VCaP (cell line): ENCODE measurements around the gene MPPED1.

Source experiments
- H3K27ac ChIP-seq: fragments of 450-650 bp; 2 replicates; pipeline ENCODE4 v1.5.1; 2017
- CTCF ChIP-seq: fragments of 450-650 bp; conservative IDR thresholded peaks from 2 replicates; pipeline ENCODE4 v1.5.1; 2017; ENCODE audit warnings: mild to moderate bottlenecking, moderate library complexity

Gene MPPED1

GRCh38 chr22:43498856-43499253 is 87.0 kb downstream of the MPPED1 start:
- no peak for TF ChIP-seq CTCF

GRCh38 chr22:43500792-43501785 is 89.3 kb downstream of the MPPED1 start:
- H3K27ac ChIP-seq = no peak overlapping the region
- no peak for TF ChIP-seq CTCF

More at GRCh38 chr22:43498856-43499253, 87.0 kb downstream of the MPPED1 start:
- H3K27ac ChIP-seq = no peak overlapping the region

- TF ChIP-seq CTCF = no peak
- no peak overlapping the region for H3K27ac ChIP-seq
Observed at GRCh38 chr22:43501878-43502277, 90.1 kb downstream of the MPPED1 start.

- TF ChIP-seq CTCF = no peak
- no peak overlapping the region for H3K27ac ChIP-seq
Observed at GRCh38 chr22:43502306-43502874, 90.6 kb downstream of the MPPED1 start.

GRCh38 chr22:43504068-43504467 is 92.3 kb downstream of the MPPED1 start:
- H3K27ac ChIP-seq = no peak overlapping the region
- no peak for TF ChIP-seq CTCF

- no peak for TF ChIP-seq CTCF
- no peak overlapping the region for H3K27ac ChIP-seq
Observed at GRCh38 chr22:43504666-43505261, 93.0 kb downstream of the MPPED1 start.

- TF ChIP-seq CTCF = no peak
Observed at GRCh38 chr22:43505423-43505822, 93.6 kb downstream of the MPPED1 start.

More at GRCh38 chr22:43505423-43505822, 93.6 kb downstream of the MPPED1 start:
- H3K27ac ChIP-seq = no peak overlapping the region
